GM15510 (cell line): ENCODE results near the gene PAMR1.

Experiments used
- POLR2A ChIP-seq: IDR thresholded peaks from 3 replicates; pipeline ENCODE4 v1.6.1; 2011; ENCODE audit warnings: borderline replicate concordance; ENCODE audit not compliant: insufficient read length; ENCODE audit errors: extremely low read depth

Gene PAMR1

GRCh38 chr11:35387111-35387982 lies 138.1 kb downstream of the PAMR1 start:
- TF ChIP-seq POLR2A = no peak

GRCh38 chr11:35383953-35384352 lies 141.5 kb downstream of the PAMR1 start:
- no peak for TF ChIP-seq POLR2A
